Right atrium auricular region (tissue), 2 donors: ENCODE measurements around the gene CFHR5. TPM values are rescaled to one million over a fixed set of nuclear protein-coding genes. Genes with fewer than 3 reads are reported as not detected.
"Not testable (repeated sequence)": the region's sequence is repeated elsewhere in the genome, so short reads cannot be mapped to it uniquely, and the experiment has no call there.

Source experiments
- DNase-seq: peaks from one replicate; pipeline ENCODE4 v3.0.0-alpha.2; 2019; ENCODE audit warnings: low spot score
- H3K27ac ChIP-seq, 2 donors: fragments of 200-600 bp; sonication (generic); 1 replicate in 1 of 2; 2 replicates in 1 of 2; pipeline ENCODE4 v1.5.1; 2016 to 2019
- H3K27me3 ChIP-seq, 2 donors: fragments of 200-600 bp; sonication (generic); one replicate each; pipeline versions ENCODE4 v1.5.1 to v1.6.0; 2017 to 2019
- H3K36me3 ChIP-seq: fragments of 200-600 bp; sonication (generic); one replicate; pipeline ENCODE4 v1.5.1; 2016
- H3K4me1 ChIP-seq, 2 donors: fragments of 200-600 bp; sonication (generic); one replicate each; pipeline versions ENCODE4 v1.5.1 to v1.6.0; 2017 to 2019
- H3K4me3 ChIP-seq, 2 donors: fragments of 200-600 bp; sonication (generic); 1 replicate in 1 of 2; 2 replicates in 1 of 2; pipeline ENCODE4 v1.5.1; 2017 to 2019; ENCODE audit warnings: mild to moderate bottlenecking in 1 of 2, moderate library complexity in 1 of 2
- H3K9me3 ChIP-seq, 2 donors: fragments of 200-600 bp; sonication (generic); one replicate each; pipeline ENCODE4 v1.5.1; 2019
- total RNA-seq, 2 donors: library from RNA; depleted of rRNA; stranded (reverse); fragments of >200 nt; gene quantifications; one replicate each; pipeline ENCODE4 v1.1.0, GENCODE V29; 2016
- TF ChIP-seq, protein P1 (sequence below), 2 donors: fragments of 200-600 bp; sonication (generic); IDR thresholded peaks; one replicate each; pipeline ENCODE4 v1.5.1; 2019; ENCODE audit warnings: antibody characterized with exemption in 2 of 2

Gene CFHR5
- not detected for total RNA-seq

DNA sequence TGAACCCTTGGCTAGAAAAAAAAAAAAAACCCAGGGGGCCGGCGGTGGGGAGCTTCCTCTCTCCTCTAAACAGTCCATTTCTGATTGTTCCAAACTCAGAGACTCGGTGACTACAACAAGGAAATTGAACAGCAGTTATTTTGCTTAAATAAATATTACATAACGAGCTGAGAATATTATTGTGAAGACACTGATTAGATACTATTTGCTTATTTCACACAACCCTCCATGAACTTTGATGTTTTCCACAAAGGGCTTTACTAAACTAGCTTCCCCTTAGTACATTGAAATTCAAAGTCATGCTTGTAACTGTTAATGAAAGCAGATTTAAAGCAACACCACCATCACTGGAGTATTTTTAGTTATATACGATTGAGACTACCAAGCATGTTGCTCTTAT lies at the start of gene CFHR5:
Gene CFHR5 (plus strand): TSS at position 279 of the 400 bp plus-strand sequence. CDS start 109 bp downstream, at position 388.
- Histone ChIP-seq H3K36me3 (no peaks in the 10 kb centered on the region), H3K4me1 (no peaks in the 10 kb centered on the region), H3K4me3 (no peak within 1 kb of the TSS), H3K27me3 (no peaks in the 10 kb centered on the region), H3K9me3 (no peaks in the 10 kb centered on the region), H3K27ac (no peak within 1 kb of the TSS)
- no peak for DNase-seq
- TF ChIP-seq, protein P1, sequence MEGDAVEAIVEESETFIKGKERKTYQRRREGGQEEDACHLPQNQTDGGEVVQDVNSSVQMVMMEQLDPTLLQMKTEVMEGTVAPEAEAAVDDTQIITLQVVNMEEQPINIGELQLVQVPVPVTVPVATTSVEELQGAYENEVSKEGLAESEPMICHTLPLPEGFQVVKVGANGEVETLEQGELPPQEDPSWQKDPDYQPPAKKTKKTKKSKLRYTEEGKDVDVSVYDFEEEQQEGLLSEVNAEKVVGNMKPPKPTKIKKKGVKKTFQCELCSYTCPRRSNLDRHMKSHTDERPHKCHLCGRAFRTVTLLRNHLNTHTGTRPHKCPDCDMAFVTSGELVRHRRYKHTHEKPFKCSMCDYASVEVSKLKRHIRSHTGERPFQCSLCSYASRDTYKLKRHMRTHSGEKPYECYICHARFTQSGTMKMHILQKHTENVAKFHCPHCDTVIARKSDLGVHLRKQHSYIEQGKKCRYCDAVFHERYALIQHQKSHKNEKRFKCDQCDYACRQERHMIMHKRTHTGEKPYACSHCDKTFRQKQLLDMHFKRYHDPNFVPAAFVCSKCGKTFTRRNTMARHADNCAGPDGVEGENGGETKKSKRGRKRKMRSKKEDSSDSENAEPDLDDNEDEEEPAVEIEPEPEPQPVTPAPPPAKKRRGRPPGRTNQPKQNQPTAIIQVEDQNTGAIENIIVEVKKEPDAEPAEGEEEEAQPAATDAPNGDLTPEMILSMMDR (IDR thresholded peaks at IDR 0.05), result no peak

DNA sequence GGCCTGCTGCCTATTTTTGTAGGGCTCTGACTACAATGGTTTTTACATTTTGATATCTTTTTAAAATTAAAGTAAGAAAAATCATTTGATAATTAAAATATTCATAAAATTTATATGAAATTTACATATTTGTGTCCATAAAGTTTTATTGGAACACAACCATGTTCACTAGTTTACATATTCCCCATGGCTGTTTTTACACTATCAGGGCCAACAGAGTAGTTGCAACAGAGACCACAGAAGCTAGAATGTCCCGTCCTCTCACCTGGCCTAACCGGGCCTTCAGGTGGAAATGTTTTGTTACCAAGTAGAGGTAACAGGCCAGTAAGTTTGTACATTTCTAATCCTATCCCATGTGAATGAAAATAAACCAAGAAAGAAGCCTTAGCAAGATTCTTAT lies 44.5 kb upstream of the CFHR5 start:
- not testable (repeated sequence) for H3K27ac ChIP-seq, DNase-seq, H3K9me3 ChIP-seq, H3K4me1 ChIP-seq, H3K36me3 ChIP-seq, H3K27me3 ChIP-seq, H3K4me3 ChIP-seq

DNA sequence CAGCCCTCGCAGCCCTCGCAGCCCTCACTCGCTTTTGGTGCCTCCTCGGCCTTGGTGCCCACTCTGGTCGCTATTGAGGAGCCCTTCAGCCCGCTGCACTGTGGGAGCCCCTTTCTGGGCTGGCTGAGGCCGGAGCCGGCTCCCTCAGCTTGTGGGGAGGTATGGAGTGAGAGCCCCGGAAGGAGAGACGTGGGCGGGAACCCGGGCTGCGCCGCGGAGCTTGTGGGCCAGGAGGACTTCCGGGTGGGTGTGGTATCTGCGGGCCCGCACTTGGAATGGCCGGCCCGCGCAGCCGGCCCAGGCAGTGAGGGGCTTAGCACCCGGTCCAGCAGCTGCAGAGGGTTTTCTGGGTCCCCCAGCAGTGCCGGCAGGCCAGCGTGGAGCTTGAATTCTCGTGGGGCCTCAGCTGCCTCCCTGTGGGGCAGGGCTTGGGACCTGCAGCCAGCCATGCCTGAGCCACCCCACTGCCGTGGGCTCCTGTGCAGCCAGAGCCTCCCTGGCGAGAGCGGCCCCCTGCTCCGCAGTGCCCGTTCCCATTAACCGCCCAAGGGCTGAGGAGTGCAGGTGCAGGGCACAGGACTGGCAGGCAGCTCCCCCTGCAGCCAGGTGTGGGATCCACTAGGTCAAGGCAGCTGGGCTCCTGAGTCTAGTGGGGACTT lies 43.7 kb upstream of the CFHR5 start:
- Histone ChIP-seq H3K27ac (no peak overlapping the region), H3K27me3 (no peaks in the 10 kb centered on the region), H3K4me3 (no peak overlapping the region), H3K4me1 (no peaks in the 10 kb centered on the region), H3K9me3 (no peaks in the 10 kb centered on the region), H3K36me3 (no peaks in the 10 kb centered on the region)
- TF ChIP-seq, protein P1 (IDR thresholded peaks at IDR 0.05), result no peak
- no peak for DNase-seq

DNA sequence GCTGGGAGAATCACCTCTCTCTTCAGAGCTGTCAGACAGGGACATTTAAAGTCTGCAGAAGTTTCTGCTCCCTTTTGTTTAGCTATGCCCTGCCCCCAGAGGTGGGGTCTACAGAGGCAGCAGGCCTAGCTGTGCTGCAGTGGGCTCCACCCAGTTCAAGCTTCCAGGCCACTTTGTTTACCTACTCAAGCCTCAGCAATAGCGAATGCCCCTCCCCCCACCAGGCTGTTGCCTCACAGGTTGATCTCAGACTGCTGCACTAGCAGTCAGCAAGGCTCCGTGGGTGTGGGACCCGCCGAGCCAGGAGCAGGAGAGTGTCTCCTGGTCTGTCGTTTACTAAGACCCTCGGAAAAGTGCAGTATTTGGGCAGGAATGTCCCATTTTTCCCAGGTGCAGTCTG lies 35.9 kb upstream of the CFHR5 start:
- not testable (repeated sequence) for DNase-seq, H3K9me3 ChIP-seq, H3K4me1 ChIP-seq, H3K36me3 ChIP-seq, H3K27me3 ChIP-seq, H3K27ac ChIP-seq, H3K4me3 ChIP-seq

DNA sequence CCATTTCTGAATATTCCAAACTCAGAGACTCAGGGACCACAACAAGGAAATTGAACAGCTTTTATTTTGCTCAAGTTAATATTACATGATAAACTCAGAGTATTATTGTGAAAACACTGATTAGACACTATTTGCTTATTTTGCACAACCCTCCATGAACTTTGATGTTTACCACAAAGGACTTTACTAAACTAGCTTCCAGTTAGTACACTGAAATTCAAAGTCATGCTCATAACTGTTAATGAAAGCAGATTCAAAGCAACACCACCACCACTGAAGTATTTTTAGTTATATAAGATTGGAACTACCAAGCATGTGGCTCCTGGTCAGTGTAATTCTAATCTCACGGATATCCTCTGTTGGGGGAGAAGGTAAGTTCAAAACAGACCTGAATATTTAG lies 33.8 kb upstream of the CFHR5 start, which contains the start of gene CFHR2:
Gene CFHR2 (plus strand): TSS at position 171 of the 400 bp plus-strand sequence. CDS start 143 bp downstream, at position 314.
- not testable (repeated sequence) for H3K27me3 ChIP-seq, H3K4me1 ChIP-seq, H3K9me3 ChIP-seq, H3K36me3 ChIP-seq, H3K27ac ChIP-seq, H3K4me3 ChIP-seq, DNase-seq

DNA sequence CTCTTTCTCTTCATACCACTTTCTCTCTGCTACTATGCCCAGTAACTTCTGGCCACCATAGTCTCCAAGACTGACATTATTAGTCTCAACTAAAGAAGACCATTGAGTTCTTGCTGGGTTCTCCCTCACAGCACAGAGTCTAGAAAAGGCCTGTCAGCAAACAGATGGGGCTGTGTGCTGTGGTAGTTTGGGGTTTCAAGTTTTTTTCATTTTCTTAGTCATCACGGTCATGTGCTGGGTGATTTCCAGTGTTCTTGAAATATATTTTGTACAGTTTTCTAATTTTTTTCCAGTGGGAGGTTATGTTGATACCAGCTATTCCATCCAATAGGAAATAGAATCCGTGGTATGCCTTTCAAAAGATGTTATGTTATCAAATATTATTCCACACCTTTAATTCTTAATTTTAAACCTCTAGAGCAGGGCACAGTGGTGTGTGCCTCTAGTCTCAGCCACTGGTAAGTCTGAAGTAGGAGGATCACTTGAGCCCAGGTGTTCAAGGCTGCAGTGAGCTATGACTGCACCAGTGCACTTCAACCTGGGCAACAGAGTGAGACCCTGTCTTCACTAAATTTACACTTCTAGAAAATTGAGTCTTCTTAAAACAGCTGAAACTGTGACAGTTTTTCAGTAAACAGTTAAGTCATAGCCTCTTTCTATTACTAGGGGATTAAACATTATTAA lies 25.5 kb upstream of the CFHR5 start:
- no peak overlapping the region for H3K27ac ChIP-seq
- H3K36me3 ChIP-seq, result no peaks in the 10 kb centered on the region
- H3K27me3 ChIP-seq, result no peaks in the 10 kb centered on the region
- TF ChIP-seq, protein P1 (IDR thresholded peaks at IDR 0.05), result no peak
- DNase-seq, result no peak
- H3K4me3 ChIP-seq, result no peak overlapping the region
- H3K4me1 ChIP-seq, result no peaks in the 10 kb centered on the region
- no peaks in the 10 kb centered on the region for H3K9me3 ChIP-seq

DNA sequence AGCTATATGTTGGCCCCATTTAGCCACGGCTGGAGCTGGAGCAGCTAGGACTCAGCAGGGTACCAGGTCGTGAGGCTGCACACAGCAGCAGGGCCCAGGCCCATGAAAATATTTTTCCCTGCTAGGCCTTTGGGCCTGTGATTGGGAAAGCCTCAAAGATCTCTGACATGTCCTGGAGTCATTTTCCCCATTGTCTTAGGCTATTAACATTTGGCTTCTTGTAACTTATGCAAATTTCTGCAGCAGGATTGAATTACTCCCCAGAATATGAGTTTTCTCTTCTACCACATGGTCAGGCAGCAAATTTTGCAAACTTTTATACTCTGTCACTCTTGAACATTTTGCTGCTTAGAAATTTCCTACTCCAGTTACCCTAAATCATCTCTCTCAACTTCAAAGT lies 22.6 kb upstream of the CFHR5 start:
- no peak for DNase-seq
- Histone ChIP-seq H3K27ac (no peak overlapping the region), H3K4me1 (no peaks in the 10 kb centered on the region), H3K27me3 (no peaks in the 10 kb centered on the region), H3K36me3 (no peaks in the 10 kb centered on the region), H3K4me3 (no peak overlapping the region), H3K9me3 (no peaks in the 10 kb centered on the region)
- TF ChIP-seq, protein P1 (IDR thresholded peaks at IDR 0.05), result no peak
